Effector memory CD8-positive, alpha-beta T cell (primary cell): ENCODE measurements around the gene UBA3.
A peak's percentile ranks its signal among the peaks of the same experiment; 100 is the strongest.

Experiments
- ATAC-seq: fragments of 150-1000 bp; cut with Tn5 transposase; replicated peaks from 2 replicates; pipeline ENCODE4 v1.10.0; 2021; ENCODE audit warnings: mild to moderate bottlenecking, moderate library complexity
- DNase-seq, 3 experiments: peaks; one replicate each; pipeline ENCODE4 v3.0.0; 2021
- H3K27ac Mint-ChIP-seq, 2 donors: one replicate each; pipeline ENCODE4 v1.8.0; 2022; ENCODE audit warnings: mild to moderate bottlenecking in 2 of 2, mixed read lengths in 2 of 2, moderate library complexity in 2 of 2
- H3K27me3 Mint-ChIP-seq, 2 donors: one replicate each; pipeline ENCODE4 v1.8.0; 2022; ENCODE audit warnings: mixed read lengths in 2 of 2
- H3K36me3 Mint-ChIP-seq: one replicate; pipeline ENCODE4 v1.8.0; 2022; ENCODE audit warnings: mild to moderate bottlenecking, moderate library complexity, mixed read lengths; ENCODE audit not compliant: insufficient read depth
- H3K4me1 Mint-ChIP-seq, 2 donors: one replicate each; pipeline ENCODE4 v1.8.0; 2022; ENCODE audit warnings: low read depth in 2 of 2, mixed read lengths in 2 of 2
- H3K4me3 Mint-ChIP-seq, 2 donors: one replicate each; pipeline ENCODE4 v1.8.0; 2022; ENCODE audit warnings: mild to moderate bottlenecking in 2 of 2, mixed read lengths in 2 of 2, moderate library complexity in 2 of 2
- H3K9me3 Mint-ChIP-seq, 2 donors: one replicate each; pipeline ENCODE4 v1.8.0; 2022; ENCODE audit warnings: mixed read lengths in 2 of 2
- total RNA-seq, 9 experiments: gene quantifications; one replicate each; lab custom pipeline; 2026; lab: John Stamatoyannopoulos, UW

Gene UBA3
- total RNA-seq: 42.9 to 96.5 (median 75.5) reads per million in 9 experiments

DNA sequence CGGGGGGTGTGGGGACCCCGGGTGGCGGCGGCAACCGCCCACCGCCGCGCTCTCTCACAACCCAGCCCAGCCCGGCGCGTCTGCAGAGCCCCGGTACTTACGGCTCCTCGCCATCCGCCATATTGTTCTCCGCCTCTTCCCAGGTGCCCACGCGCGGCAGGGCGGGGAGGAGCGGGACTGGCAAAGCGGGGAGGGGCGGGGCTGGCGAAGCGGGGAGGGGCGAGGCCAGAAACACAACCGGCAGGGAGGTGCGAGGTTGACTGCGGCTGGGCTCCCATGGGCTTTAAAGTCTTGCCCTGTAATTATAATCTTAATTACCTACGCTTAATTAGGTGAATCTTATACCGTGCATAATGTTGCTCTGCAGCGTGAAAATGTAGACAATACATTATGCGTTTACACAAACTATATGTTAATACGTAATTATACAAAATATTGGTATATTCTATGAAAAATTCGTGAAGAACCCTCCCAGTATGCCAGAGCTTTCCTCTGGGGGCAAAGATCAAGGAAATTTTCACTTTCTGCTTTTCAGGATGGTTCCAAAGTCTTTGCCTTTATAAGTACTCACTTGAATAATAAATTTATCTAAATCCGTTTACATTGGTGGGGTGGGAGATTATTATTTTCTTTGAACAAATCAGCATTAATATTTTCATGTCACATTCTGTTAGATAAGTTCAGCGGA, at the start of gene UBA3:
Gene UBA3, minus strand, starts transcription at position 133 of the 688 bp plus-strand sequence. Its CDS starts 12 bp downstream, at position 121.
- H3K27ac Mint-ChIP-seq: peak within 1 kb of the TSS; percentile 89 to 95
- H3K27me3 Mint-ChIP-seq: no peaks in the 10 kb centered on the region
- peak within 1 kb of the TSS; percentile 79 to 96 for H3K4me3 Mint-ChIP-seq
- DNase-seq (peak; percentile 82 to 85 (median 84)), ATAC-seq (peak; percentile 70)
- peaks cover 40 to 65% of the 10 kb centered on the region in 2 donors for H3K4me1 Mint-ChIP-seq
- H3K9me3 Mint-ChIP-seq: no peaks in the 10 kb centered on the region
- peaks cover 21% of the 10 kb centered on the region for H3K36me3 Mint-ChIP-seq

DNA sequence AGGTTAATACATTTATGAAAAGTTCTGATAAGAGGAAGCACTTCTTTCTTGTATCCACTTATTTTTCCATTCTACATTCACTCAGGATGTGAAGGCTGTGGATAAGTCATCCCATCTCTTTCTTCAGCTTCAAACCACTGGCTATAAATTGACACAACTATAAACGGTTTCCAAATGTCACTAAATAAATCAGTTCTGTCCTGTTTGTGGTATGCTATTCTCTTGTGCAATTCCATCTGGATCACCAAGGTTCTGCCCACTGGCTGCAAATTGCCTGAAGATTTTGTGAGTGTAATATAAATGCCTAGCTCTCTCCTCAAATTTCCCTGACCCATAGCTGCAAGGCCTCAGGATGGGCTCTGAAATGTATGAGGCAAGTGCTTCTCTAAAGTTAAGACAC, 49.4 kb upstream of the UBA3 start:
- no peak overlapping the region for H3K4me3 Mint-ChIP-seq

DNA sequence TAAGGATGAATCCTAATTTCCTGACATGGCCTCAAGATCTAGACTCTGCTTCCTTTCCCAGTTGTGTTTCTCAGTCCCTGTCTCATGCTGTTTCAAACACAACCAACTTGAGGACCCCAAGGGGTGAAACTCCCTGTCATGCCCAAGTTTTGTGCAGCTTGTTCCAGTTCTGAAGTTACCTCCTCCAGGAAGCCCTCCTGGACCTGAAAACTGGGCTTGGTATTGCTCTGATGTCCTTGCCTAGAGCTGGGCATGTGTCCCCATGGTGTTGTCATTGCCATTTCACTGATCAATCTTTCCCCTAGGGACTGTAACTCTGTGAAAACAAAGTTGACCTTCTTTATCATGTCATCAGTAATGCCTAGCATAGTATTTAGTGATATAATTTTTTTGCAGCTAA, 48.3 kb upstream of the UBA3 start:
- Mint-ChIP-seq H3K36me3 (no peaks in the 10 kb centered on the region), H3K9me3 (no peaks in the 10 kb centered on the region), H3K27ac (no peak overlapping the region), H3K4me3 (no peak overlapping the region), H3K4me1 (no peaks in the 10 kb centered on the region), H3K27me3 (peaks cover 12 to 15% of the 10 kb centered on the region in 2 donors)
- no peak for DNase-seq
- ATAC-seq: no peak

More for the DNA sequence above, 49.4 kb upstream of the UBA3 start:
- peaks cover 12 to 15% of the 10 kb centered on the region in 2 donors for H3K27me3 Mint-ChIP-seq
- H3K9me3 Mint-ChIP-seq: no peaks in the 10 kb centered on the region
- DNase-seq (no peak), ATAC-seq (no peak)
- no peak overlapping the region for H3K27ac Mint-ChIP-seq
- H3K36me3 Mint-ChIP-seq: no peaks in the 10 kb centered on the region
- H3K4me1 Mint-ChIP-seq: no peaks in the 10 kb centered on the region

DNA sequence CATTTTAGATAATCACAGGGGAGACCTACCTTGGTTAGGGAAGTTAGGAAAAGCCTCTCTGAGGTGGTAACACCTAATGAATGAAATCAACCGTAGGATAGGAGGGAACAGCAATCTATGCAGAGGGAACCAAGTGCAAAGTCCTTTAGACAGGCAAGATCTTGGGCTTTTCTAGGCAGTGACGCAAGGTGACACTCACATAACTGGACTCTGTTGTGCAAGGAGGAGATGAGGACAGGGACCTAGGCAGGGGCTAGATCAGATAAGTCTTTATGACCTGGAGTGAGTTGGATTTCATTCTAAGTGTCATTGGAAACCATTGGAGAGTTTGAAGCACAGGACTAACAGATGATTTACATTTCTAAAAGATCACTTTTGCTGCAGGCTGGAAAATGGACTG, 46.8 kb upstream of the UBA3 start:
- DNase-seq (no peak), ATAC-seq (no peak)
- peaks cover 12 to 13% of the 10 kb centered on the region in 2 donors for H3K27me3 Mint-ChIP-seq
- no peaks in the 10 kb centered on the region for H3K4me1 Mint-ChIP-seq
- no peaks in the 10 kb centered on the region for H3K9me3 Mint-ChIP-seq
- H3K36me3 Mint-ChIP-seq: no peaks in the 10 kb centered on the region
- no peak overlapping the region for H3K4me3 Mint-ChIP-seq
- no peak overlapping the region for H3K27ac Mint-ChIP-seq

DNA sequence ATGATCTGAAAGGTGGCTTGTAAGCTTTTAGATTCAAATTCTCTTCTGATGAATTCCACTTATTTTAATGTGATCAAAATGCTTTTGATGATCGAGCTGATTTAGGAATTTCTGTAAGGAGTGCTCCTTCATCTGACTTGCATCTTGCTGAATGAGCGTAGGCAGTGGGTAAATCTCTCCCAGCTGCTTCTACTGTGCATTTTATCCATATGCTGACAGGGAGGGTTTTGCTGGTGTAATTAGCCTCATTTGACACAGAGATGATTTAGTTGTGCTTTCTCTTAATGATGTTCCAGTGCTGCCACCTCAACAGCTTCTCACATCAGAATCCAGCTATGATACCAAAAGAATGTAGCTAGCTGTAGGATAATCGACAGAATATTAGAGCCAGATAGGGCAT, 46.1 kb upstream of the UBA3 start:
- no peaks in the 10 kb centered on the region for H3K9me3 Mint-ChIP-seq
- no peaks in the 10 kb centered on the region for H3K36me3 Mint-ChIP-seq
- H3K4me3 Mint-ChIP-seq: no peak overlapping the region
- H3K27ac Mint-ChIP-seq: no peak overlapping the region
- H3K4me1 Mint-ChIP-seq: no peaks in the 10 kb centered on the region
- no peak for ATAC-seq
- no peak for DNase-seq
- H3K27me3 Mint-ChIP-seq: peaks cover 9 to 12% of the 10 kb centered on the region in 2 donors

DNA sequence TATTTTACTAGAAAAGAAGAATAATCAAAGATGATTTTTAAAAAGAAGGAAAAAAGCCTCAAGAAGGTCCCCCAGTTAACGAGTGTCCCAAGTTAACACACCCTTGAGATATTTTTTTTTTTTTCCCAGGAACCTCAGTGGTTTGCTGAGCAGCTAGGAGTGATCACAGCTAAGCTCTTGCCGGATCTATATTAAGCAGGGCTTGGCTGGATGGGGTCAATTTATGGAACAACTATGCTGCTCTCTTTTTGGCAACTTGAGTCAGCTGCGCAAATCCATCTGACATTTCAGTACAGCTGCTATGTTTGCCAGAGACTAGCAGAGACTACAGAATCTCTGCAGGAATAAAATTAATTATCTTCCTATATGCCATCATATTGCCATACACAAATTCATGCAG, 42.2 kb upstream of the UBA3 start, which contains the start of gene LMOD3:
Gene LMOD3, minus strand, starts transcription at position 193 of the 400 bp plus-strand sequence. CDS start 209 bp downstream, outside the sequence.
- Mint-ChIP-seq H3K36me3 (no peaks in the 10 kb centered on the region), H3K27me3 (peaks cover 9 to 11% of the 10 kb centered on the region in 2 donors), H3K4me3 (no peak within 1 kb of the TSS), H3K9me3 (no peaks in the 10 kb centered on the region), H3K27ac (no peak within 1 kb of the TSS), H3K4me1 (no peaks in the 10 kb centered on the region)
- ATAC-seq (no peak), DNase-seq (no peak)

DNA sequence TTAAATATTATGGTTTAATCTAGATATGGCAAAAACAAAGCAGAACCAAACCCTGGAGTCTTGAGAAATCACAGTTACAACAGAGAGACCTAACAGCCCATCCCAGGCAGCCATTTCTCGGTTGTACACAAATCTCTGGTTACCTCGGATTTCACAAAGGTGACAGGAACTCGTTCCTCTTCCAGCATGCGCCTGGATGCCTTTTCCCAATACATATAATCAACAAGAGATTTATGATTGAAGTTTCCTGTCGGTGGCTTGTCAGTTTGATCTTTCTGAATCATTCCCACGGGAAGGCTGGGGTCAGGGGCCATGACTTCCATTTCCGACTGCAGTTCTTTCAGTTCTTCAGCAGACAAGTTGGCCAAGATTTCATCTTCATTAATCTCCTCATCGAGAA, 41.8 kb upstream of the UBA3 start:
- Mint-ChIP-seq H3K4me1 (no peaks in the 10 kb centered on the region), H3K27ac (no peak overlapping the region), H3K4me3 (no peak overlapping the region), H3K27me3 (peaks cover 7 to 8% of the 10 kb centered on the region in 2 donors), H3K36me3 (no peaks in the 10 kb centered on the region), H3K9me3 (no peaks in the 10 kb centered on the region)
- DNase-seq (no peak), ATAC-seq (no peak)

DNA sequence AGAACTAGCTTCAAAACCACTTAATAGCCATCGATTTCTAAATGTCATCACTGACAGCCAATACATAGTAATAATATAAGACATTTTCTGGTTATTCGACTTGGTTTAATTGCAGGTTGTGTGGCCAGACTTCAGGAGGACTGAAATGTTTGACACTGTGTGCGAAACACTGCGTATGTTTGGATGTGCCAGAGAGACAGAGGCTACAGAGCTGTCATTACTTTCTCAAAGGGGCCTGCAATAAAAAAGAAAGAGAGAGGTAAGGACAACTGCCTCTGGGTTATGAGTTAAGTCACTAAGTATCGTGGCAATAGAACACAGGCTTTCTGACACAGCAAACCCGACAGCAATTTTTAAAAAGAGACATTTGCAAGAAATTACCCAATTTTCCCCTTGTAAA, 41.3 kb upstream of the UBA3 start:
- no peak overlapping the region for H3K4me3 Mint-ChIP-seq
- DNase-seq (no peak), ATAC-seq (no peak)
- no peaks in the 10 kb centered on the region for H3K9me3 Mint-ChIP-seq
- no peak overlapping the region for H3K27ac Mint-ChIP-seq
- peaks cover 3 to 4% of the 10 kb centered on the region in 2 donors for H3K27me3 Mint-ChIP-seq
- no peaks in the 10 kb centered on the region for H3K36me3 Mint-ChIP-seq
- no peaks in the 10 kb centered on the region for H3K4me1 Mint-ChIP-seq

DNA sequence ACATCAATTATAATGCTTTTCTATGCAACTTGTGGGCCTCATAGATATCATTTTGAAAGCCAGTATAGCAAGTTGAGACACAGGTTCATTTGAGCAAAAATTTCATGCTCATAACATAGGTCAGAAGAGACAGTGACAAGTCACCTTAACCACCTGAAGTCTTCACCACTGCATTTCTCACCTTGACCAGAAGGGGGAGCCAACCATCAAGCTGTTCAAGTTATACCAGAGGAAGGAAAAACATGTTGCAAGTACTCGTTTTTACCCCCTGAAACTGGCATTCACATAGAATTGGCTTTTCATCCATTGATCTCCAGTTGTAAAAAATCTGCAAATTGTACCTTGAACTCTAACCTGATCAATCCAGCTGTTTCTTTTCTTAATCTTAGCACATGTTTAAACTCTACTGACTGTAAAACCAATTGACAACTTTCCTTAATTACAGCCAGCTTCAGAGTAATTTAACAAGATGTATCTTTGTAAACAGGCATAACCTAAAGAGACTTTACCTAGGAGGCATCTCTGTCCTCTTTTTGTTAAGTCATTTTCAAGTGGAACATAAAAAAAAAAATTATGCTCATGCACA, 40.8 kb upstream of the UBA3 start:
- Mint-ChIP-seq H3K9me3 (no peaks in the 10 kb centered on the region), H3K4me3 (no peak overlapping the region), H3K27ac (no peak overlapping the region), H3K27me3 (no peaks in the 10 kb centered on the region), H3K36me3 (no peaks in the 10 kb centered on the region), H3K4me1 (no peaks in the 10 kb centered on the region)
- ATAC-seq (peak; percentile 92), DNase-seq (peak; percentile 78 to 83 (median 79))

DNA sequence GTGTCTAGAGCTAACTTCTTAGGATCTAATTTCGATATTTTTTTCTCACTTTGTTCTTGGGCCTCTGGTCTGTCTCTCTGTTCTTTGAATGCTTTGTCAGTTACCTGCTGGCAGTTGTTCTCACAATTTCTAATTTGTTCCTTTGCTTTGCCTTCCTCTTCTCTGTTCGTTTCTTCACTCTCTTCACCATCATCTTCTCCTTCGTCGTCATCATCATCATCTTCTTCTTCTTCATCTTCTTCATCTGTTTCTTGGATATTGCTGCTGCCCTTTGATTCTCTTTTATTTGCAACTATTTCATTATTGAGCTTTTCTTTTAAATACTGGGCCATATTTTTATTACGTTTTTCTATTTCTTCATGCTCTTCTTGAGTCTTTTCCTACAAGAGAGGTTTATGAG, 39.5 kb upstream of the UBA3 start:
- DNase-seq (no peak), ATAC-seq (no peak)
- no peaks in the 10 kb centered on the region for H3K4me1 Mint-ChIP-seq
- H3K36me3 Mint-ChIP-seq: no peaks in the 10 kb centered on the region
- no peak overlapping the region for H3K4me3 Mint-ChIP-seq
- H3K27ac Mint-ChIP-seq: no peak overlapping the region
- H3K27me3 Mint-ChIP-seq: no peaks in the 10 kb centered on the region
- H3K9me3 Mint-ChIP-seq: no peaks in the 10 kb centered on the region

DNA sequence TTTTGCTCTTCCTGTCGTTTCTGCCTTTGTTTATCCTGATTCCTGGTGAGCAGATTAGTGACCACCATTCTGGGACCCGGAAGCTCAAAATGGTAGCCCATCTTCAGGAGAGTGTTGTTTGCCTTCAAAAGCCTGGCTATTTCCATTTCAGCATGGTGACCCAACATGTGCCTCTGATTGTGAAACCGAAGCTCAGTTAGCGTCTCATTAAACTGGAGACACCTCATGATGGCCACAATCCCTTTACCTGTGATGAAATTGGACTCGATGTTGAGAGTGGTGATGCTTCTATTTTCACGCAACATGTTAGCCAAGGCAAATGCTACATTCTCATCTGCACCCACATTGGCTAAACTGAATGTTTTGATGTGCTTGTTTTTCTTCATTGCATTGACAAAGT, 39.0 kb upstream of the UBA3 start:
- H3K4me3 Mint-ChIP-seq: no peak overlapping the region
- H3K4me1 Mint-ChIP-seq: no peaks in the 10 kb centered on the region
- no peaks in the 10 kb centered on the region for H3K27me3 Mint-ChIP-seq
- DNase-seq: no peak
- no peak for ATAC-seq
- H3K36me3 Mint-ChIP-seq: no peaks in the 10 kb centered on the region
- no peaks in the 10 kb centered on the region for H3K9me3 Mint-ChIP-seq
- H3K27ac Mint-ChIP-seq: no peak overlapping the region

DNA sequence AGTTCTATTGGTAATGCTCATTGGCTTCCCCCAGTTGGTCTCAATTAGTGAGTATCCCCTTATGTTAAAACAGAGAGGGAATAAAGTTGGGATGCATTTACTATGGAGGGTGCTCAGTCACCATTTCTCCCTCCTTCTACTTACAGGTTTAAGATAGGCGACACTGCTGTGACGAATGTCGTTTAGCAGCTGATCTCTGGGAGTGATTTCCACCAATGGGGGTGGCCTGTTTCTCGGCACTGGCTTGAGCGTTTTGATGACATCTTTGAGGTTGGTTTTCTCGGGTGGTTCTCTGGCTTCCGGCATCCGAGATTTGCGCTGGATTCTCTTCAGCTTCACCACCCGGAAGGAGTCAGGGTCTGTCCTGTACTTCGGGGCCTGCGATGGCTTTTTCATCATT, 38.4 kb upstream of the UBA3 start:
- ATAC-seq: no peak
- no peak overlapping the region for H3K27ac Mint-ChIP-seq
- no peaks in the 10 kb centered on the region for H3K27me3 Mint-ChIP-seq
- DNase-seq: no peak
- H3K4me1 Mint-ChIP-seq: peaks cover 0 to 3% of the 10 kb centered on the region in 2 donors
- no peak overlapping the region for H3K4me3 Mint-ChIP-seq
- H3K9me3 Mint-ChIP-seq: no peaks in the 10 kb centered on the region
- no peaks in the 10 kb centered on the region for H3K36me3 Mint-ChIP-seq

DNA sequence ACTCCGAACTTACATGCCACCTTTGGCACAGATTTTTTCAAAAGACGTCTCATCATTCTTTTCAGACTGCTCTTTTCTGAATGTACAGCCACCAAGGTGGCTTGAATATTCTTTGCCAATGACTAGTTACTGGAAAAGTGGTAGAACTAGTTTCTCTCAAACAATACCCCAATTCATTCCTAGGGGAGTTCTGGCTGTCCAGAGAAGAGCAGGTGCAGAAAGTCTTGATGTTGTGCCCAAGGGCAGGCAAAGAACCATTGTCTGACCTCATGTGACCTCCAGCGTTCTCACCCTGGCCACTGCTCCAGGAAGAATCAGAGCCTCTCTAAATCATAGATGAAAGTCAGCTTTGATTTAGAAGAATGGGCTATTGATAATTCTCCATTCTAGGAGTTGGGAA, 36.7 kb upstream of the UBA3 start:
- ATAC-seq (no peak), DNase-seq (no peak)
- H3K4me3 Mint-ChIP-seq: no peak overlapping the region
- no peaks in the 10 kb centered on the region for H3K36me3 Mint-ChIP-seq
- no peaks in the 10 kb centered on the region for H3K27me3 Mint-ChIP-seq
- no peaks in the 10 kb centered on the region for H3K9me3 Mint-ChIP-seq
- H3K27ac Mint-ChIP-seq: no peak overlapping the region
- peaks cover 0 to 8% of the 10 kb centered on the region in 2 donors for H3K4me1 Mint-ChIP-seq

DNA sequence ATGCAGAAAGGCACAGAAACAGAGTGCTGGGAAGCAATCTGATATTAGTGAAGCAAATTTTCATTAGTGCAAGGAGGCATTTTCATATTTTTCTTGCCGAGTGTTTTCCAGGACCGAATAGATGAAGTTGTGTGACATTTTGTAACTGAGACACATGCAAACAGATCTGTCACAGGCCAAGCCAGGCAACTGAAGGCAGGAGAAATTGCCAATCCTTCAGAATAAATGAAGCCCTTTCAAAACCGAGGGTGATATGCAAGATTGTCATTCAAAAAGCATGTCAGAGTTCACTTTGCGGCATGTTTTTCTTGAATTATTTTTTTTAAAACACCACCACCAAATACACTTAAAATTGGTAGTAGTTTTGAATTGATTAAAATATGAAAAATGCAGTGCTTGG, 36.0 kb upstream of the UBA3 start:
- ATAC-seq: no peak
- Mint-ChIP-seq H3K36me3 (no peaks in the 10 kb centered on the region), H3K4me1 (peaks cover 0 to 8% of the 10 kb centered on the region in 2 donors), H3K4me3 (no peak overlapping the region), H3K27me3 (no peaks in the 10 kb centered on the region), H3K27ac (no peak overlapping the region), H3K9me3 (no peaks in the 10 kb centered on the region)
- DNase-seq: no peak
